ENCODE measurements around the gene UBE2J1.

UBE2J1 gene

GRCh38 chr6:89302936-89303335, 49.6 kb downstream of the UBE2J1 start:
- H3K4me3 ChIP-seq (ENCODE audit: low read depth, low read length), result no peak overlapping the region
- TF ChIP-seq CTCF (IDR thresholded peaks at IDR 0.05; ENCODE audit: low read depth, low read length), result no peak
- no peak for TF ChIP-seq MAX (IDR thresholded peaks at IDR 0.05; ENCODE audit: low read depth, low read length)
- peak; percentile 22 for DNase-seq (ENCODE audit: low read depth)

- no peak for TF ChIP-seq POLR2A (IDR thresholded peaks at IDR 0.05; ENCODE audit: extremely low read depth, insufficient read length)
- no peak for TF ChIP-seq MYC (IDR thresholded peaks at IDR 0.05; ENCODE audit: low read depth, low read length)
- TF ChIP-seq MAX (IDR thresholded peaks at IDR 0.05; ENCODE audit: low read depth, low read length), result no peak
- TF ChIP-seq CTCF (IDR thresholded peaks at IDR 0.05; ENCODE audit: low read depth, low read length), result no peak
- no peak for DNase-seq (ENCODE audit: low read depth)
- H3K4me3 ChIP-seq (ENCODE audit: low read depth, low read length), result no peak overlapping the region
Observed at GRCh38 chr6:89302195-89302770, 50.2 kb downstream of the UBE2J1 start.

GRCh38 chr6:89301586-89302194, 50.8 kb downstream of the UBE2J1 start:
- no peak overlapping the region for H3K4me3 ChIP-seq (ENCODE audit: low read depth, low read length)
- TF ChIP-seq MYC (IDR thresholded peaks at IDR 0.05; ENCODE audit: low read depth, low read length) (no peak), MAX (IDR thresholded peaks at IDR 0.05; ENCODE audit: low read depth, low read length) (no peak), CTCF (IDR thresholded peaks at IDR 0.05; ENCODE audit: low read depth, low read length) (no peak), POLR2A (IDR thresholded peaks at IDR 0.05; ENCODE audit: extremely low read depth, insufficient read length) (no peak)
- DNase-seq (ENCODE audit: low read depth), result no peak

- no peak for DNase-seq (ENCODE audit: low read depth)
- TF ChIP-seq CTCF (IDR thresholded peaks at IDR 0.05; ENCODE audit: low read depth, low read length), result peak; percentile 38
- no peak for TF ChIP-seq MYC (IDR thresholded peaks at IDR 0.05; ENCODE audit: low read depth, low read length)
- H3K4me3 ChIP-seq (ENCODE audit: low read depth, low read length), result no peak overlapping the region
Observed at GRCh38 chr6:89299466-89299850, 53.1 kb downstream of the UBE2J1 start.

GRCh38 chr6:89298680-89299465, 53.6 kb downstream of the UBE2J1 start:
- H3K4me3 ChIP-seq (ENCODE audit: low read depth, low read length), result no peak overlapping the region
- TF ChIP-seq POLR2A (IDR thresholded peaks at IDR 0.05; ENCODE audit: extremely low read depth, insufficient read length), result no peak
- no peak for TF ChIP-seq MAX (IDR thresholded peaks at IDR 0.05; ENCODE audit: low read depth, low read length)
- no peak for TF ChIP-seq CTCF (IDR thresholded peaks at IDR 0.05; ENCODE audit: low read depth, low read length)
- no peak for TF ChIP-seq MYC (IDR thresholded peaks at IDR 0.05; ENCODE audit: low read depth, low read length)
- DNase-seq (ENCODE audit: low read depth), result peak; percentile 64
